DOHH2 (cell line): ENCODE data around the gene GABPA.

ENCODE experiments used
- H3F3A ChIP-seq: fragments of 200-600 bp; sonication (generic), shearing (Covaris generic); 2 replicates; pipeline ENCODE4 v1.6.0; 2016; ENCODE audit warnings: antibody characterized with exemption, mild to moderate bottlenecking; ENCODE audit not compliant: control insufficient read depth, insufficient read depth
- H3K27ac ChIP-seq: fragments of 200-600 bp; sonication (generic); 2 replicates; pipeline ENCODE4 v1.5.1; 2014; ENCODE audit warnings: low read depth, mild to moderate bottlenecking, low read length, moderate library complexity
- H3K27me3 ChIP-seq: fragments of 200-600 bp; sonication (generic); 2 replicates; pipeline ENCODE4 v1.6.1; 2014; ENCODE audit warnings: mild to moderate bottlenecking, low read length, mixed read lengths; ENCODE audit not compliant: control insufficient read depth
- H3K36me3 ChIP-seq: fragments of 200-600 bp; sonication (generic); 2 replicates; pipeline ENCODE4 v1.6.1; 2014; ENCODE audit warnings: mild to moderate bottlenecking, low read length, moderate library complexity, mixed read lengths; ENCODE audit not compliant: control insufficient read depth
- H3K4me1 ChIP-seq: fragments of 200-600 bp; sonication (generic); 2 replicates; pipeline ENCODE4 v1.6.1; 2014; ENCODE audit warnings: mild to moderate bottlenecking, low read length, mixed read lengths; ENCODE audit not compliant: control insufficient read depth
- H3K4me2 ChIP-seq: fragments of 200-600 bp; sonication (generic); 2 replicates; pipeline ENCODE4 v1.6.0; 2014; ENCODE audit warnings: mild to moderate bottlenecking, low read length, moderate library complexity
- H3K4me3 ChIP-seq: fragments of 200-600 bp; sonication (generic); 2 replicates; pipeline ENCODE4 v1.5.1; 2014; ENCODE audit warnings: mild to moderate bottlenecking, low read length, mixed read lengths
- H3K79me2 ChIP-seq: fragments of 200-600 bp; sonication (generic); 2 replicates; pipeline ENCODE4 v1.6.1; 2014; ENCODE audit warnings: mild to moderate bottlenecking, low read length, mixed read lengths; ENCODE audit not compliant: control insufficient read depth
- H3K9me2 ChIP-seq: fragments of 200-600 bp; sonication (generic); replicated peaks from 2 replicates; pipeline ENCODE4 v1.6.1; 2014; ENCODE audit warnings: mild to moderate bottlenecking, low read length, mixed read lengths; ENCODE audit not compliant: control insufficient read depth
- H3K9me3 ChIP-seq: fragments of 200-600 bp; sonication (generic); 2 replicates; pipeline ENCODE4 v1.6.1; 2014; ENCODE audit warnings: antibody characterized with exemption, low read length, mixed read lengths; ENCODE audit not compliant: control insufficient read depth, insufficient read depth
- H4K20me1 ChIP-seq: fragments of 200-600 bp; sonication (generic); 2 replicates; pipeline ENCODE4 v1.6.0; 2014; ENCODE audit warnings: low read depth, mild to moderate bottlenecking, antibody characterized with exemption, low read length, moderate library complexity; ENCODE audit not compliant: control insufficient read depth, insufficient read depth
- EZH2phosphoT487 ChIP-seq: fragments of 200-600 bp; sonication (generic); IDR thresholded peaks from 2 replicates; pipeline ENCODE4 v1.6.1; 2017; ENCODE audit warnings: borderline replicate concordance, mild to moderate bottlenecking, antibody characterized with exemption, low read length, moderate library complexity, mixed read lengths
- TF ChIP-seq, protein P1 (sequence below): fragments of 200-600 bp; sonication (generic); IDR thresholded peaks from one replicate; pipeline ENCODE4 v1.5.1; 2014; ENCODE audit warnings: antibody characterized with exemption, mild to moderate bottlenecking, low read depth, low read length; ENCODE audit not compliant: poor library complexity, severe bottlenecking

GABPA gene

DNA sequence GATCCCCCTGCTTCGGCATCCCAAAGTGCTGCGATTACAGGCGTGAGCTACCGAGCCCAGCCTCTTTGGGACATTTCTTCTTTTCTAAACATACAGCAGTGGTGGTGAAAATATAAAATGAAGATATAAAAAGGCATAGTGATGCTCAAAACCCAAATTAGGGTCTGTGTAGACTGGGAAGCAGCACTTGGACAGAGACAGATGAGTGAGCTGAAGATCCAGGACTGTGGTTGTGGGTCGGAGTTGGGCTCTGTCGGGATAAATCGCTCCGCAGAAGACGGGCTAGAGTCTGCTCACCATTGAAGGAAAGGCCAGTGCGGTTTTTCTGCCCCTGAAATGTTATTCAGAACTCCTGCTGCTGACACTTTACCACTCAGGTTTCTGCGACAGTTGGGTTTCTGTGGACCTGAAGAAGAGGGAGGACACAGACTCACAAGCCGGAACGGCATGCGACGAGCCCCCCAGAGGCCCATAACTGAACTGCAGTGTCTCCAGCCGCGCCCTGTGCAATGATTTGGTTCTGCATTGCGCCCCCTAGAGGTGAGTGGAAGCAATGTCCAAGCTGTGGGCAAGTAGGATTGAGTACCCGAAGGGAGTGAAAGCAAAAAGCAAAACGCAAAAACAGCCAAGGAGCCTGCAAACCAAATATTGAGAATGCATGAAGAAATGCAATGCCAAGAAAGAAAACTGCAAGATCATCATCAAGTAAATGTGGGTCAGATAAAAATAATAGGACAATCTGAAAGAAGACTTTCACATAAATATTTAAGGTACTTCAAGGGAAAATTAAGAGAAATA, 66.6 kb downstream of the GABPA start:
- Histone ChIP-seq H3K4me2 (peak overlapping the region; percentile 16; the same call in 1 of the 2 replicates), H3K79me2 (no peaks in the 10 kb centered on the region), H3K27ac (no peak overlapping the region), H3K9me2 (no peaks in the 10 kb centered on the region), H3K36me3 (no peaks in the 10 kb centered on the region), H3K27me3 (0 out of 2 replicates have a peak, but pooled peaks cover 3% of the 10 kb centered on the region), H4K20me1 (no peaks in the 10 kb centered on the region), H3F3A (no peaks in the 10 kb centered on the region), H3K9me3 (no peaks in the 10 kb centered on the region), H3K4me3 (no peak overlapping the region), H3K4me1 (peaks cover 3% of the 10 kb centered on the region; the same call in 1 of the 2 replicates)
- TF ChIP-seq, protein P1, sequence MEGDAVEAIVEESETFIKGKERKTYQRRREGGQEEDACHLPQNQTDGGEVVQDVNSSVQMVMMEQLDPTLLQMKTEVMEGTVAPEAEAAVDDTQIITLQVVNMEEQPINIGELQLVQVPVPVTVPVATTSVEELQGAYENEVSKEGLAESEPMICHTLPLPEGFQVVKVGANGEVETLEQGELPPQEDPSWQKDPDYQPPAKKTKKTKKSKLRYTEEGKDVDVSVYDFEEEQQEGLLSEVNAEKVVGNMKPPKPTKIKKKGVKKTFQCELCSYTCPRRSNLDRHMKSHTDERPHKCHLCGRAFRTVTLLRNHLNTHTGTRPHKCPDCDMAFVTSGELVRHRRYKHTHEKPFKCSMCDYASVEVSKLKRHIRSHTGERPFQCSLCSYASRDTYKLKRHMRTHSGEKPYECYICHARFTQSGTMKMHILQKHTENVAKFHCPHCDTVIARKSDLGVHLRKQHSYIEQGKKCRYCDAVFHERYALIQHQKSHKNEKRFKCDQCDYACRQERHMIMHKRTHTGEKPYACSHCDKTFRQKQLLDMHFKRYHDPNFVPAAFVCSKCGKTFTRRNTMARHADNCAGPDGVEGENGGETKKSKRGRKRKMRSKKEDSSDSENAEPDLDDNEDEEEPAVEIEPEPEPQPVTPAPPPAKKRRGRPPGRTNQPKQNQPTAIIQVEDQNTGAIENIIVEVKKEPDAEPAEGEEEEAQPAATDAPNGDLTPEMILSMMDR, result peak; percentile 100
- no peak for TF ChIP-seq EZH2phosphoT487

DNA sequence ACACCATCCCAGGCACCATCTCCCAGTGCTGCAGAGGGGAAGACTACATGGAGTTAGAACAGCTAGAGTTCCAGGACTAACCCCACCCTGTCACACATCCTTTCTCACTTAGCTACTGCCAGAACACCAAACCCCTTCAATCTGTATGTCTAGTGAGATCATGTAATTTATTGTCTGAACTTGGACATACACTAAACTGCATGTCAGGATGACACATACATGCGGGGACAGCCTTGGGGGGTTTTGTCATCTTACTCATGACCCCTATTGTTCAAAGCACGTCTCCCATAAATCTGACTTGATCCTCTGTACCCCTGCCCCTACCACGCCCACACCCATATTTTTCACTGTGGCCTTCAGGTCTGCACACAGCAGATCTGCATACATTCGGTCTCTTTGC, 71.3 kb downstream of the GABPA start:
- no peaks in the 10 kb centered on the region for H3K27me3 ChIP-seq
- H3F3A ChIP-seq, result no peaks in the 10 kb centered on the region
- no peaks in the 10 kb centered on the region for H3K79me2 ChIP-seq
- H3K4me2 ChIP-seq, result no peak overlapping the region
- no peaks in the 10 kb centered on the region for H3K9me3 ChIP-seq
- no peaks in the 10 kb centered on the region for H3K9me2 ChIP-seq
- peaks cover 3% of the 10 kb centered on the region; the same call in 1 of the 2 replicates for H3K4me1 ChIP-seq
- no peaks in the 10 kb centered on the region for H3K36me3 ChIP-seq
- H4K20me1 ChIP-seq, result no peaks in the 10 kb centered on the region
- no peak overlapping the region for H3K27ac ChIP-seq
- TF ChIP-seq, protein P1, result no peak
- TF ChIP-seq EZH2phosphoT487, result no peak
- H3K4me3 ChIP-seq, result no peak overlapping the region

DNA sequence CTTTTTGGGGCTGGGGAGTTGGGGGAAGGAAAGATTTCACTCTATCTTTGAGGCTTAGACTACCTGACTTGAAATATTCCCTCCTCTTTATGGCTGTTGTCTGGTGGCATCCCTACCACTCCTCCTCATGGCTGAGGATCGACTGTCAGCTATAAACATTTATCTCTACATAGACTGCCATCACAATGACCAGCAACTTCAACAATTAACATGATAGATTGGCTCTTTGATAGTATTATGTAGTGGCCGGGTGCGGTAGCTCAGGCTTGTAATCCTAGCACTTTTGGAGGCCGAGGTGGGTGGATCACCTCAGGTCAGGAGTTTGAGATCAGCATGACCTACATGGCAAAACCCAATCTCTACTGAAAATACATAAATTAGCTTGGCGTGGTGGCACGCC, 72.4 kb downstream of the GABPA start:
- Histone ChIP-seq H3K4me2 (no peak overlapping the region), H3K79me2 (no peaks in the 10 kb centered on the region), H4K20me1 (no peaks in the 10 kb centered on the region), H3K36me3 (no peaks in the 10 kb centered on the region), H3F3A (no peaks in the 10 kb centered on the region), H3K27ac (no peak overlapping the region), H3K9me3 (no peaks in the 10 kb centered on the region), H3K27me3 (no peaks in the 10 kb centered on the region), H3K4me1 (no peaks in the 10 kb centered on the region), H3K4me3 (no peak overlapping the region), H3K9me2 (no peaks in the 10 kb centered on the region)
- no peak for TF ChIP-seq EZH2phosphoT487
- TF ChIP-seq, protein P1, result no peak
